HCT116 (cell line): ENCODE data around the gene ATP8A2. TPM values are rescaled to one million over a fixed set of nuclear protein-coding genes. Genes with fewer than 3 reads are reported as not detected.

Experiments used
- ATAC-seq: fragments of 200-7000 bp; cut with Tn5 transposase; 2 replicates; pipeline ENCODE4 v1.9.1; 2020; ENCODE audit warnings: mild to moderate bottlenecking, moderate library complexity
- BruUV-seq: library from RNA; stranded (reverse); fragments of 400-500 nt; replicated peaks from 2 replicates; lab custom pipeline; 2021; lab: Mats Ljungman, UMichigan
- CTCF ChIA-PET: fragments of 300-600 bp; sonication (Branson Sonifier 250); formaldehyde crosslinking; loops from one replicate; lab custom pipeline; 2021; ENCODE audit warnings: antibody characterized with exemption; lab: Charles Lee
- POLR2A ChIA-PET: fragments of 300-600, 350-600 bp; sonication (Branson Sonifier 250); formaldehyde crosslinking; loops from one replicate; lab custom pipeline; 2021; ENCODE audit warnings: antibody characterized with exemption; lab: Charles Lee
- RAD21 ChIA-PET, 2 experiments: fragments of 300-600 bp; sonication (Branson Sonifier 250); formaldehyde crosslinking; loops; one replicate each; lab custom pipeline; 2023; ENCODE audit warnings: low total read pairs in 2 of 2; ENCODE audit not compliant: uncharacterized antibody in 2 of 2, unreplicated experiment in 2 of 2, low non-redundant PET in 1 of 2; lab: Charles Lee
- DNase-seq: peaks from one replicate; pipeline ENCODE4 v3.0.0-alpha.2; 2010; ENCODE audit warnings: low read depth, low spot score
- H2AFZ ChIP-seq: fragments of 200-600 bp; shearing (Covaris generic), sonication (generic); 2 replicates; pipeline ENCODE4 v1.6.1; 2017; ENCODE audit warnings: low read depth, mixed run types, mixed read lengths, antibody characterized with exemption, low read length; ENCODE audit not compliant: poor library complexity, severe bottlenecking
- H3K27ac ChIP-seq: 2 replicates; pipeline ENCODE4 v1.5.1; 2012; ENCODE audit warnings: low read depth, low read length
- H3K27me3 ChIP-seq: fragments of 200-600 bp; sonication (generic); 2 replicates; pipeline ENCODE4 v1.6.1; 2016; ENCODE audit warnings: mixed run types, low read length, mixed read lengths; ENCODE audit not compliant: insufficient read depth
- H3K36me3 ChIP-seq, 2 experiments: fragments of 200-500 bp in 1 of 2; fragments of 200-600 bp in 1 of 2; sonication (Bioruptor generic) in 1 of 2; sonication (generic) in 1 of 2; 2 replicates each; pipeline versions ENCODE4 v1.5.1 to v1.6.1; 2014 to 2016; ENCODE audit warnings: low read length in 2 of 2, inconsistent platforms in 1 of 2, mixed read lengths in 1 of 2, mixed run types in 1 of 2; ENCODE audit not compliant: insufficient read depth in 2 of 2, control insufficient read depth in 1 of 2
- H3K4me1 ChIP-seq, 2 experiments: fragments of 200-600 bp in 1 of 2; sonication (generic) in 1 of 2; 2 replicates each; pipeline versions ENCODE4 v1.5.1 to v1.6.1; 2012 to 2017; ENCODE audit warnings: low read length in 2 of 2, inconsistent platforms in 1 of 2, mild to moderate bottlenecking in 1 of 2, mixed read lengths in 1 of 2, mixed run types in 1 of 2, moderate library complexity in 1 of 2; ENCODE audit not compliant: insufficient read depth in 2 of 2, control insufficient read depth in 1 of 2
- H3K4me2 ChIP-seq: fragments of 200-600 bp; sonication (generic); 2 replicates; pipeline ENCODE4 v1.6.1; 2017; ENCODE audit warnings: mixed run types, low read length, mixed read lengths
- H3K4me3 ChIP-seq, 2 experiments: fragments of 200-600 bp in 1 of 2; sonication (generic) in 1 of 2; replicated peaks in 1 of 2; 2 replicates each; pipeline ENCODE4 v1.5.1; 2011 to 2016; ENCODE audit warnings: low read length in 2 of 2, control low read depth in 1 of 2, low read depth in 1 of 2, mild to moderate bottlenecking in 1 of 2, mixed read lengths in 1 of 2, mixed run types in 1 of 2
- H3K79me2 ChIP-seq: fragments of 200-600 bp; sonication (generic); 2 replicates; pipeline ENCODE4 v1.6.1; 2017; ENCODE audit warnings: mild to moderate bottlenecking, mixed run types, low read length, moderate library complexity, mixed read lengths; ENCODE audit not compliant: insufficient read depth
- H3K9ac ChIP-seq: fragments of 200-600 bp; sonication (generic); 2 replicates; pipeline ENCODE4 v1.6.1; 2016; ENCODE audit warnings: low read length, mixed read lengths
- H3K9me2 ChIP-seq: fragments of 200-600 bp; sonication (generic), shearing (Covaris generic); 2 replicates; pipeline ENCODE4 v1.6.1; 2017; ENCODE audit warnings: mixed run types, mild to moderate bottlenecking, moderate library complexity; ENCODE audit not compliant: insufficient read depth
- H3K9me3 ChIP-seq, 2 experiments: fragments of 200-500 bp in 1 of 2; fragments of 200-600 bp in 1 of 2; sonication (Bioruptor generic) in 1 of 2; sonication (generic) in 1 of 2; 2 replicates each; pipeline ENCODE4 v1.6.1; 2014 to 2017; ENCODE audit warnings: low read length in 2 of 2, mixed read lengths in 2 of 2, inconsistent platforms in 1 of 2, low read depth in 1 of 2, mild to moderate bottlenecking in 1 of 2, mixed run types in 1 of 2, moderate library complexity in 1 of 2; ENCODE audit not compliant: control insufficient read depth in 1 of 2, insufficient read depth in 1 of 2
- H4K20me1 ChIP-seq: fragments of 200-600 bp; sonication (generic), shearing (Covaris generic); 2 replicates; pipeline ENCODE4 v1.6.1; 2017; ENCODE audit warnings: mixed run types, mild to moderate bottlenecking, moderate library complexity; ENCODE audit not compliant: insufficient read depth
- CEBPB ChIP-seq: IDR thresholded peaks from 2 replicates; pipeline ENCODE4 v1.6.1; 2012; ENCODE audit warnings: low read depth
- EGR1 ChIP-seq: IDR thresholded peaks from 2 replicates; pipeline ENCODE4 v1.6.1; 2012; ENCODE audit warnings: low read depth
- JUND ChIP-seq: IDR thresholded peaks from 2 replicates; pipeline ENCODE4 v1.6.1; 2012
- REST ChIP-seq: IDR thresholded peaks from 2 replicates; pipeline ENCODE4 v1.6.1; 2012; ENCODE audit warnings: low read depth
- SIN3A ChIP-seq: IDR thresholded peaks from 2 replicates; pipeline ENCODE4 v1.6.1; 2012; ENCODE audit warnings: low read depth
- SP1 ChIP-seq: IDR thresholded peaks from 2 replicates; pipeline ENCODE4 v1.6.1; 2012; ENCODE audit warnings: low read depth
- SRF ChIP-seq: IDR thresholded peaks from 2 replicates; pipeline ENCODE4 v1.6.1; 2012; ENCODE audit warnings: low read depth
- YY1 ChIP-seq: IDR thresholded peaks from 2 replicates; pipeline ENCODE4 v1.6.1; 2011; ENCODE audit warnings: low read length, low read depth, moderate library complexity, mild to moderate bottlenecking; ENCODE audit not compliant: insufficient replicate concordance; ENCODE audit errors: extremely low read depth
- ZFX ChIP-seq: fragments of 450-650 bp; IDR thresholded peaks from 2 replicates; pipeline ENCODE4 v1.6.1; 2017
- ZNF274 ChIP-seq: fragments of 200-500 bp; sonication (Bioruptor generic); IDR thresholded peaks from 2 replicates; pipeline ENCODE4 v1.6.1; 2014; ENCODE audit warnings: mild to moderate bottlenecking, low read depth, low read length, inconsistent platforms
- intact Hi-C: fragments of 100-400 bp; cut with micrococcal nuclease; formaldehyde crosslinking; loops from 2 replicates; pipeline ENCODE4 v1.10.0; 2022
- total RNA-seq: library from RNA; stranded (reverse); gene quantifications from one replicate; pipeline ENCODE4 v1.2.1, GENCODE V29; 2021; ENCODE audit not compliant: unreplicated experiment
- TF ChIP-seq, protein P1 (sequence below): IDR thresholded peaks from 2 replicates; pipeline ENCODE4 v1.6.1; 2012

ATP8A2 gene
- total RNA-seq, 1 experiment from 2014 or later: not detected

DNA sequence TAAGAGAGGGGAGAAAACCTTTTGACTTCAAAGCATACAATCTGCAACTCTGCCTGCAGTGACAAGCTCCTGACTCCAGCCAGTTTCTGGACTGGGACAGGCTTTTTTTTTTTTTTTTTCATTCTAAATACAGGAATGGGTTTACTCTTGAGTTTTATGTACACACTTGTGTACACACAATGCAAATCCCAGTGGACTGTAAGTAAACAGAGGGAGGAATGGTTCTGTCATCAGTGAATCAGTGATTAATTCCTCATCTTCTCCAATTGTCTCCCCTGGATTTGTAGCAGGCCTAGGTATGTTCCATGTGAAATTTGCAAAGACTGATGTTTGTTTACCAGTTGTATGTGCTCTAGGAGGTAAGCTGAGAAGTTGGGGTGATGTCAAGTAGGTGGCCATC, 495.3 kb downstream of the ATP8A2 start:
- no peak for TF ChIP-seq ZFX
- TF ChIP-seq, protein P1, sequence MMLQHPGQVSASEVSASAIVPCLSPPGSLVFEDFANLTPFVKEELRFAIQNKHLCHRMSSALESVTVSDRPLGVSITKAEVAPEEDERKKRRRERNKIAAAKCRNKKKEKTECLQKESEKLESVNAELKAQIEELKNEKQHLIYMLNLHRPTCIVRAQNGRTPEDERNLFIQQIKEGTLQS: no peak
- TF ChIP-seq EGR1: no peak
- TF ChIP-seq SIN3A: no peak
- no peak for TF ChIP-seq YY1
- no peak for TF ChIP-seq JUND
- TF ChIP-seq CEBPB: no peak
- H4K20me1 ChIP-seq: no peaks in the 10 kb centered on the region

GRCh38 chr13:25868490-25868889, 496.7 kb downstream of the ATP8A2 start:
- no peaks in the 10 kb centered on the region for H3K4me1 ChIP-seq
- intact Hi-C loops: no loop called here
- ChIA-PET POLR2A (no interaction called here), CTCF (no interaction called here), RAD21 (no interaction called here)
- DNase-seq (no peak), ATAC-seq (no peak)
- H3K36me3 ChIP-seq: no peaks in the 10 kb centered on the region
- no TSS peak for BruUV-seq
- no peak overlapping the region for H2AFZ ChIP-seq
- no peak overlapping the region for H3K4me3 ChIP-seq
- H3K9ac ChIP-seq: no peak overlapping the region
- H4K20me1 ChIP-seq: no peaks in the 10 kb centered on the region
- no peaks in the 10 kb centered on the region for H3K9me2 ChIP-seq
- TF ChIP-seq REST: no peak
- TF ChIP-seq CEBPB: no peak
- no peak for TF ChIP-seq ZFX
- TF ChIP-seq SRF: no peak
- no peak for TF ChIP-seq EGR1
- no peak for TF ChIP-seq SP1
- no peak for TF ChIP-seq ZNF274
- H3K27me3 ChIP-seq: peaks cover 60% of the 10 kb centered on the region
- H3K79me2 ChIP-seq: no peaks in the 10 kb centered on the region
- no peak overlapping the region for H3K27ac ChIP-seq
- no peak overlapping the region for H3K4me2 ChIP-seq
- H3K9me3 ChIP-seq: no peaks in the 10 kb centered on the region

More for the DNA sequence above, 495.3 kb downstream of the ATP8A2 start:
- Histone ChIP-seq H3K79me2 (no peaks in the 10 kb centered on the region), H3K4me1 (no peaks in the 10 kb centered on the region), H3K9ac (no peak overlapping the region), H3K9me3 (no peaks in the 10 kb centered on the region), H3K36me3 (no peaks in the 10 kb centered on the region), H3K27ac (no peak overlapping the region), H3K4me3 (no peak overlapping the region), H3K9me2 (no peaks in the 10 kb centered on the region), H2AFZ (no peak overlapping the region), H3K4me2 (no peak overlapping the region), H3K27me3 (peaks cover 60% of the 10 kb centered on the region)
- RAD21 ChIA-PET: no interaction called here
- POLR2A ChIA-PET: no interaction called here
- CTCF ChIA-PET: no interaction called here
- intact Hi-C loops: no loop called here
- ATAC-seq: no peak
- DNase-seq: no peak
- no TSS peak for BruUV-seq
